Occipital lobe (tissue), 2 donors: ENCODE measurements around the gene DDX20. TPM values are rescaled to one million over a fixed set of nuclear protein-coding genes. Genes with fewer than 3 reads are reported as not detected.
"Not testable (repeated sequence)": the region's sequence is repeated elsewhere in the genome, so short reads cannot be mapped to it uniquely, and the experiment has no call there.

Experiments
- DNase-seq: peaks from one replicate; lab custom pipeline; 2025; lab: John Stamatoyannopoulos, UW
- total RNA-seq: library from RNA; depleted of rRNA; stranded (reverse); fragments of >200 nt; gene quantifications from one replicate; pipeline ENCODE4 v1.2.3, GENCODE V29; 2014

DDX20 gene
- total RNA-seq, 1 donor from 2014 or later: 22.6 TPM

GRCh38 chr1:111733183-111733991, 22.3 kb upstream of the DDX20 start:
- no peak for DNase-seq

DNA sequence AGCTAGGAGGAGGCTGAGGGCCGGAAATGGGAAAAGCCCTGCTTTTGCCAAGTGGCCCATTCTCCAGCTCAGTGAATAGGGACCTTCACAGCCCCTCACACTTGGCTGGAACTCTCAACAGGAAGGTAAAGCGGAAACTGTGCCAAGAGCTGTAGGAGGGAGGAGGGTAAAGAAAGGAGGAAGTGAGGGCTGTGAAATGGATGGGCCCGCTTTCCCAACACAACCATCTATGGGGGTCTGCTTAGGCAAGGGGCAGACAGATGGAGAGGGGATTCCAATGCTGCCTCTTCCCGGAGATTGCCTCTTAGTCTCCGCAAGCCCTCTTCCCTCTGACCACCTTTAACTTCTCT, 21.7 kb upstream of the DDX20 start:
- no peak for DNase-seq

GRCh38 chr1:111734426-111734825, 21.3 kb upstream of the DDX20 start:
- DNase-seq: no peak

DNA sequence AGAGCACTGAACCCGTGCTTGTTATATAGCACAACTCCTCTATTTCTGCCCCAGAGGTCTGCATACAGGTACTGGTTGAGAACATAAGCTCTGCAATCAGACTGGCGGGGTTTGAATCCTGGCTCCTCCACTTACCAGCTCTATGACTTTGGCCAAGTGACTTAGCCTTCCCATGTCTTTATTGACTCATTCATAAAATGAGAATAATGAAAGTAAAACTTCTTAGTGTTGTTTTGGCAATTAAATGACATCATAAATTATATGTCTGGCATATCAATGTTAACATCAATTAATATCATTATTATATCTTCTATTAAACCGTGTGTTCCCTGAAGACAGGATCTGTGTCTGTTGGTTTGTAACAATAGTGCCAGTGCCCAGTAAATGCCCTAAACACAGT, 20.8 kb upstream of the DDX20 start:
- DNase-seq: no peak

- DNase-seq: no peak
Measured at GRCh38 chr1:111735321-111735720, 20.4 kb upstream of the DDX20 start.

- peak; percentile 63 for DNase-seq
Measured at GRCh38 chr1:111735858-111736544, 19.7 kb upstream of the DDX20 start.

- peak; percentile 66 for DNase-seq
Measured at GRCh38 chr1:111736548-111737215, 19.0 kb upstream of the DDX20 start.

DNA sequence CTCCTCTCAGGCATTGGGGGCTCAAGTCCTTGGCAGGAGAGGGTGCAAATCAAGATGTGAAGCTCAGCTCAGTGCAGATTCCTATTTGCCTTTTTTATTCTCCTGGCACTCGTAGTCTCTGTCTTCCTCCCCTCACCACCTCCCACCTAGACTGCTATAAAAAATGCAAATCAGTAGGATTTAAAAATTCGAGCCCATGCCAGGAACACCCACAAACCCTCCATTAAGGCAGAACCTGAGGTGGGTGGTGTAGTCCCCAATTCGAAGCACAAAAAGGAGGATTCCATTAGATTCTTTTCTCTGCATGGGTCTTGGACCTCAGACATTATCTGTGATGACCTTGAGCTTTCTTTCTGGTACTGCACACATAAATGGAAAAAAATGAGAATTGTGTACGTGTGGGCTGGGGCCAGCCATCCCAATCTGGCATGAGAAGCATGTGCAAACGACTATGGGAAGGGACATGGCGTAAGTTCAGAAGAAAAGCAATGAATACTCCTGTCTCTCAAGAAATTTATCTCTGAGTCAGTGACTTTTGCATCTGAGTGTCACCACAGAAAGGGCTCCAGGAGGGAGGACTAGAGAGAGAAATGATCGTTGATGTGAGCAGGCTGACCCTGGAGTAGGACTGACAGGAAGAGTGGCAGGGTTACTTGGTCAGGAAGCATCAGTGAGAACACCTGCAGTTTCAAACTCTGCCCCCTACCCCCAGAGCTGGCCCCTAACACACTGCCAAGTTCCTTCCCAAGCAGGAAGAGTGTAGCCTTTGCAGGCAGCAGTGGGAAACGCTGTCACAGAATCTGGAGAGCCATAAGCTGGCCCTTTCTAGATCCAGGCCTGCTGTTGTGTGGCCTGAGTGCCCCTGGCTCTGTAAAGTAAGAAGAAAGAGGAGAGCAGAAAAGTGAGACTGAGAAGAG, 18.2 kb upstream of the DDX20 start:
- DNase-seq: no peak

DNA sequence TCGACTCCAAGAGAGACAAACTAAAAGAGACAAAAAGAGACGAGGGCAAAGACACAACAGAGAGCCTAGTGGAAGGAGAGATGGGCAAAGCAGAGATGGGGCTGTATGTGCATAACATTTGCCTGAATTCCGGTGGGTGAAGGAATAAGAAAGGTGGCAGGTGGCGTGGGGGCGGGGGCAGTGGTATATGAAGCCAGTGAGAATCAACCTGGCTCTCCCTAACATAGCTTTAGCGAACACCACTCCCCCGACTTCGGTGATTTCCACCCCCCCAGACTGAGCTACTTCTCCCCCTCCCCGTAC, 17.6 kb upstream of the DDX20 start:
- no peak for DNase-seq

DNA sequence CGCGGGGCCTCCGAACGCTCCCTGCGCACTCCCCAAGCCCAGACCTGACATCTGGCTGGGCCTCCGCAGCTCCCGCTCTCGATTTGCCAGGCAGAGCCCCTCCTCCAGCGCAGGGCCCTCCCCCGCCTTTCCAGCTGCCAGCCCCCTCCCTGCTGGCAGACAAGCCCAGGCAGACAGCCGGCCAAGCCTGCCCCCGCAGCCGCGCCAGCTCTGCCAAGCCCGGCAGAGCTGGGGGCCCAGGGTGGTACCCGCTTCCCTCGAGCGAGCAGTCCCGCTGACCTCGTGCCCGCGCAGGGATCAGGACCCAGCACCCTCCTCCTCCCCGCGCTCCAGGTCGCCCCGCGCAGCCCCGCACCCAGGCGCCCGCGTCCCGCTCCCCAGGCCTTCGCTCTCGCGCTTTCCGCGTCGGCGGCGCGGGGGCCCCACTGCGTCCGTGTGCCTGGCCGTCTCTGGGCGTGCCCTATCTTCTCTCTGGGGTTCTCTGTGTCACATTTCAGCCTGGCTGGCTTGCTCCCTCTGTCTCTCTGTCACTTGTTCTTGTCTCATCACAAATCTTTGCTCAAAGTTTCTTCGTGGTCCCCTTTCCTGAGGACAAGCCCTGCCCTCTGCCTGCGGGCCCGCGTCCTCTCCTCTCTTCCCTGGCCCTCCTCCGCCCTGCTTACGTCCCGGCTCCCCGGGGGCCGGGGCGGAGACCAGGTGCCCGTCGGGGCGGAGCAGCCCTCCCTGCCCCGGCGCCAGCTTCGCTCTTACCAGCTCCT, 17.1 kb upstream of the DDX20 start:
- peak; percentile 83 for DNase-seq

- peak; percentile 90 for DNase-seq
Measured at GRCh38 chr1:111739194-111739924, 16.3 kb upstream of the DDX20 start, which contains the start of gene INKA2. INKA2 (minus strand) TSS chr1:111739395; CDS start chr1:111739242, 153 bp downstream.

DNA sequence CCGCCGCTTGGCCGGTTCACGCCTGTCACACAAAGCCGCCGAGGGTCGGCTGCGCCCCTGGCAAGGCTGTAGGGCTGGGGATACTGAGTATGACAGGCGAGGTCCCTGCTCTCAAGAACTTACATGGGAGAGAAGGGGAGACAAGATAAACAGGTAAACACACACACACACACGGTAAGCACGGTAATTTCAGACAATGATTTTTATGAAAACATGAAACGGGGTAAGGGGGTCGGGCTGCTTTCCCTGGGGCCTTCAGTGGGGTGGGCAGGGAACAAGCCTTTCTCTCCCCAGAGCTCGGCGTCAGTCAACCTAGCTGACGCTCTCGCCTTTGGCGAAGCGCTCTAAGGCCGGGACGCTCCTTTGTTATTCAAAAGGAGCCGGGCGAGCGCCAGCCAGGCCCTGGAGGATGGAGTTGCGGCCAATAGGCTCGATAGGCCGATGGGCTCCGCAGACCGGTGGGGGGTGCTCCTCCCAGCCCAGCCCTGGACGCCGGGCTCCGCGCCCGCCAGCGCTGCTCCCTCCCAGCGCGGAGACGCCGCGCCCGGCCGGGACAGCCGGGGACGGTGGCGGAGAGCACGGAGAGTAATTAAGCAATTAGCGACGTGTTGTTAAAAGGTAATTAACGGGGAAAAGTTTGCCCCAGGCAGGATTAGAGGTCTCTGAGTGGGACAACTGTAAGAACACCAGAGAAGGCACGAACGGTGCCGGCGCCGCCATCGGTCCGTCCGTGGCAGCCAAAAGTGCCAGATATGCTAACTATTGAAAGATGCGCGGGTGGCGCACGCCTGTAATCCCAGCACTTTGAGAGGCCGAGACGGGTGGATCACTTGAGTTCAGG, 15.6 kb upstream of the DDX20 start:
- DNase-seq: peak; percentile 57

DNA sequence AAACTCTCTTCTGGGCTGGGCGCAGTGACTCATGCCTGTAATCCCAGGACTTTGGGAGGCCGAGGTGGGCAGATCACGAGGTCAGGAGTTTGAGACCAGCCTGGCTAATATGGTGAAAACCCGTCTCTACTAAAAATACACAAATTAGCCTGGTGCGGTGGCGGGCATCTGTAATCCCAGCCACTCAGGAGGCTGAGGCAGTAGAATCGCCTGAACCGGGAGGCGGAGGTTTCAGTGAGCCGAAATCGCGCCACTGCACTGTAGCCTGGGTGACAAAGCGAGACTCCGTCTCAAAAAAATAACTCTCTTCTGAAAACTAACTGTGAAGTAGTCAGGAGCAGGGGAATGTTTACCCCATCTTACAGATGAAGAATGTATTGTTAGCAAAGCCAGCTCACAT, 13.4 kb upstream of the DDX20 start:
- not testable (repeated sequence) for DNase-seq

- DNase-seq: no peak
Measured at GRCh38 chr1:111742938-111743549, 12.7 kb upstream of the DDX20 start.

GRCh38 chr1:111743679-111744101, 12.0 kb upstream of the DDX20 start:
- DNase-seq: no peak

DNA sequence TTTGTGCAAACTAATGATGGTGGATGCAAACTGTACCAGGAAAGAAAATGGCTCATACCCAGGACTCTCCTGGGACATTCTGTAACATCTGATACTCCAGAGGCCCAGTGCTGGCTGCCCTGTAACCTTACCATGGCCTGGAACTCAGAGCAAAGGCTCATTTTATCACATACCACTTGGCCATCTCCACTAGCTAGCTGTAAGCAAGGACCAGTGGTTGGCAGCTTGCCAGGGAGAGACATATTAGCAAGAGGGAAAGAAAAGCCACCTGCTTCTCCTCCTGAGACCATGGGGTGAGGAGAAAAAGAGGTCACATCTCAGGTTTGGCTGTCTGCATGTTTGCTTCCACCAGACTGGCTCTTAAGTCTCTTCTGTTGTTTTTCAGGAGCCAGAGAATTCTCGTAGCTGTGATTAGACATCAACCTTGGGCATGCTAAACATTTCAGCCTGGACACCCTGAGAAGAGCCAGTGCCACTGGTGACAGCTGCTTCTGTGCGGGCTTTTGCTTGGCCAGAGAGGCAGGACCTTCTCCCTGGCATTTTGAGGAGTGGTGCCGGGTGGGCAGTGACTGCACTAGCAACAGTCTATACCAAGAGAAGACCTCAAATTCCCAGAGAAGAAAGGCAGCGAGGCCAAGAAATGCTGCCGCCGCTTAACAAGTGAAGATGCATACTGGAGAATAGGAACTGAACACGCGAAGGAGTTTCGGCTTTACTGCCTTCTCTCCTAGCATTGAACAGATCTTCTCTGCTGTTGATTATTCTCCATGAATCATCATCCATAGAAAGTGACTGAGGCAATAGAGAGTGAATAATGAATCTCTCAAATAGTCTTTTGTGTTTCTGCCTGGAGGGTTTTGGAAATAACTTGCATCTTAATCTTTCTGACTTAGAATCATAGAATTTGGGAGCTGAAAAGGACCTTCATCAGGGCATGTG, 9.8 kb upstream of the DDX20 start:
- DNase-seq: no peak

DNA sequence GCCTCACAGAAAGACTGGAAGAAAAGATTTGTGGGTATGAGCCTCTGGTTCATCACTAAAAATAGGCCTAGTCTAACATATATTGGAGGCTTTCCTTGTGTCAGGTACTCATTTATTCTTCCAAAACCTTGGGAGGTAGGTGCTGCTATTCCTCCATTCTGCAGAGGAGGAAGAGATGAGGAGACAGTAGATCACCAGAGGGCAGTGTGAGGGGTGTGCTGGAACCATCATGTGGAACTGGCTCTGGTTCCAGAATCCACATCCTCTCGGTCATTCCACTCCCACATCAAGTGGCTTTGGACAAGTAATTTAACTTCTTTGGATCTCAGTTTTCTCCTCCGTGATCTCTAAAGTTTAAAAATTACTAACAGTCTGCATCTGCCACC, 9.1 kb upstream of the DDX20 start:
- DNase-seq: no peak
